ENCODE data around the gene LBHD2.

DNA sequence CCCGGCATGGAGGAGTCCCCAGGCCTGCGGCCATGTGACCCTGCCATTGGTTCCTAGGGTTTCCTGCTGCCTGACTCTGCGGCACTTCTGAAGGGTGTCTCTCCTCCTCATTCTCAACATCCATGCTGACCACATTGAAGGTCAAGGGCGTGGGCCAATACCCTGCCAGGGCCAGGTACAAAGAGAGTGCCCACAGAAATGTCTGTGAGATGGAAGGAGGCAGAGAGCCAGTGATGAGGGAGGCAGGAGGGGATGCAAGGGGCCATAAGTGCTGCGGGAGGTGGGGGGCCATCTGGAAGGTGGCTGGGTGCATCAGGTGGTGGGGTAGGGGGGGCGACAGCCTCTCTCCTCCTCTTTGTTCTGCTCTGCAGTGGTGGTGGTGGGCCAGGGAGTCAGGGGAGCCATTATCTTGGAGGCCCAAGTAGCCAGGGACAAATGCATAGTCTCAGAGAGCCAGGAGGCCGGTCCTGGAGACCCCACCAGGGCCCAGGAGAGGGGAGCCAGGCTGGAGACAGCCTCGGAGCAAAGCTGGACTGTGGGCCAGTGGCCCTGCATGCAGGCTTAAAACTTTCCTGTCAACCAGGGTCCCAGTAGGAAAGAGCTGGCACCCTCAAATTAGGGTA, 13.6 kb upstream of the LBHD2 start:
- TF ChIP-seq POLR2A (IDR thresholded peaks at IDR 0.05) = no peak
- TF ChIP-seq, protein P1, sequence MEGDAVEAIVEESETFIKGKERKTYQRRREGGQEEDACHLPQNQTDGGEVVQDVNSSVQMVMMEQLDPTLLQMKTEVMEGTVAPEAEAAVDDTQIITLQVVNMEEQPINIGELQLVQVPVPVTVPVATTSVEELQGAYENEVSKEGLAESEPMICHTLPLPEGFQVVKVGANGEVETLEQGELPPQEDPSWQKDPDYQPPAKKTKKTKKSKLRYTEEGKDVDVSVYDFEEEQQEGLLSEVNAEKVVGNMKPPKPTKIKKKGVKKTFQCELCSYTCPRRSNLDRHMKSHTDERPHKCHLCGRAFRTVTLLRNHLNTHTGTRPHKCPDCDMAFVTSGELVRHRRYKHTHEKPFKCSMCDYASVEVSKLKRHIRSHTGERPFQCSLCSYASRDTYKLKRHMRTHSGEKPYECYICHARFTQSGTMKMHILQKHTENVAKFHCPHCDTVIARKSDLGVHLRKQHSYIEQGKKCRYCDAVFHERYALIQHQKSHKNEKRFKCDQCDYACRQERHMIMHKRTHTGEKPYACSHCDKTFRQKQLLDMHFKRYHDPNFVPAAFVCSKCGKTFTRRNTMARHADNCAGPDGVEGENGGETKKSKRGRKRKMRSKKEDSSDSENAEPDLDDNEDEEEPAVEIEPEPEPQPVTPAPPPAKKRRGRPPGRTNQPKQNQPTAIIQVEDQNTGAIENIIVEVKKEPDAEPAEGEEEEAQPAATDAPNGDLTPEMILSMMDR (IDR thresholded peaks at IDR 0.05) = no peak
